Liver (tissue), 9 donors: ENCODE results near the gene PSMG1. TPM values are rescaled to one million over a fixed set of nuclear protein-coding genes. Genes with fewer than 3 reads are reported as not detected.

ENCODE experiments used
- DNase-seq: peaks from one replicate; pipeline ENCODE4 v3.0.0-alpha.2; 2017; ENCODE audit warnings: low spot score
- H3K27ac ChIP-seq, 2 donors: one replicate each; pipeline ENCODE4 v1.7.0; 2013; ENCODE audit warnings: inconsistent platforms in 2 of 2, low read length in 2 of 2, control low read depth in 1 of 2, low read depth in 1 of 2, mild to moderate bottlenecking in 1 of 2
- H3K27me3 ChIP-seq, 4 donors: one replicate each; pipeline versions ENCODE4 v1.6.1 to v1.7.0; 2013; ENCODE audit warnings: low read length in 3 of 4, inconsistent platforms in 1 of 4, mild to moderate bottlenecking in 1 of 4, moderate library complexity in 1 of 4; ENCODE audit not compliant: control insufficient read depth in 4 of 4, insufficient read depth in 4 of 4
- H3K36me3 ChIP-seq, 4 donors: one replicate each; pipeline versions ENCODE4 v1.6.1 to v1.7.0; 2013; ENCODE audit warnings: low read length in 3 of 4, mild to moderate bottlenecking in 3 of 4, low read depth in 1 of 4, moderate library complexity in 1 of 4; ENCODE audit not compliant: control insufficient read depth in 4 of 4, insufficient read depth in 3 of 4
- H3K4me1 ChIP-seq, 4 donors: one replicate each; pipeline versions ENCODE4 v1.6.1 to v1.7.0; 2013; ENCODE audit warnings: low read length in 3 of 4, mild to moderate bottlenecking in 3 of 4, moderate library complexity in 1 of 4; ENCODE audit not compliant: control insufficient read depth in 4 of 4, insufficient read depth in 4 of 4
- H3K4me3 ChIP-seq, 3 donors: one replicate each; pipeline versions ENCODE4 v1.6.1 to v1.7.0; 2013; ENCODE audit warnings: low read length in 3 of 3, control low read depth in 1 of 3, low read depth in 1 of 3, mild to moderate bottlenecking in 1 of 3
- H3K9ac ChIP-seq, 2 donors: one replicate each; pipeline ENCODE4 v1.7.0; 2013; ENCODE audit warnings: low read length in 2 of 2, mild to moderate bottlenecking in 2 of 2, moderate library complexity in 2 of 2, control low read depth in 1 of 2, low read depth in 1 of 2
- H3K9me3 ChIP-seq, 4 donors: one replicate each; pipeline versions ENCODE4 v1.6.1 to v1.7.0; 2013; ENCODE audit warnings: low read length in 3 of 4; ENCODE audit not compliant: control insufficient read depth in 4 of 4
- FOXA1 ChIP-seq: IDR thresholded peaks from 2 replicates; pipeline ENCODE4 v1.6.1; 2016; ENCODE audit warnings: antibody characterized with exemption
- GABPA ChIP-seq, 2 donors: IDR thresholded peaks in 1 of 2; conservative IDR thresholded peaks in 1 of 2; 2 replicates each; pipeline ENCODE4 v1.6.1; 2016; ENCODE audit warnings: antibody characterized with exemption in 2 of 2, mild to moderate bottlenecking in 1 of 2, moderate library complexity in 1 of 2
- JUND ChIP-seq, 2 donors: IDR thresholded peaks; 2 replicates each; pipeline ENCODE4 v1.6.1; 2016; ENCODE audit warnings: antibody characterized with exemption in 2 of 2
- SP1 ChIP-seq: IDR thresholded peaks from 2 replicates; pipeline ENCODE4 v1.6.1; 2018; ENCODE audit warnings: antibody characterized with exemption, mild to moderate bottlenecking
- TAF1 ChIP-seq: conservative IDR thresholded peaks from 2 replicates; pipeline ENCODE4 v1.6.1; 2016; ENCODE audit warnings: antibody characterized with exemption, mild to moderate bottlenecking
- YY1 ChIP-seq: IDR thresholded peaks from 2 replicates; pipeline ENCODE4 v1.6.1; 2016; ENCODE audit warnings: antibody characterized with exemption, mild to moderate bottlenecking
- ZBTB33 ChIP-seq: IDR thresholded peaks from 2 replicates; pipeline ENCODE4 v1.6.1; 2016; ENCODE audit warnings: antibody characterized with exemption
- WGBS: extraction: QIAGEN DNeasy Blood & Tissue Kit; methylation state at CpG from one replicate; pipeline ENCODE4 v1.1.7; 2013; 5-methylcytosine and 5-hydroxymethylcytosine counted together
- polyA plus RNA-seq, 2 donors: library from polyadenylated mRNA; stranded (reverse) in 1 of 2; unstranded in 1 of 2; fragments of 200-250 nt in 1 of 2; fragments of >200 nt in 1 of 2; fragmentation: Nextera tagmentation in 1 of 2; extraction: Ambion mirVana in 1 of 2; gene quantifications; one replicate each; pipeline versions ENCODE4 v1.2.1 to v1.2.3, GENCODE V29; 2013 to 2015
- total RNA-seq, 2 donors: library from RNA; depleted of rRNA; stranded (reverse); fragments of >200 nt; gene quantifications; one replicate each; pipeline ENCODE4 v1.2.3, GENCODE V29; 2014
- donor health status: healthy.
- donor health status: healthy.
- donor health status: healthy.
- donor health status: healthy.
- donor health status: healthy.

The PSMG1 gene
- total and polyA plus RNA-seq, 4 donors: 23.9 to 32.3 (median 30.7) TPM

DNA sequence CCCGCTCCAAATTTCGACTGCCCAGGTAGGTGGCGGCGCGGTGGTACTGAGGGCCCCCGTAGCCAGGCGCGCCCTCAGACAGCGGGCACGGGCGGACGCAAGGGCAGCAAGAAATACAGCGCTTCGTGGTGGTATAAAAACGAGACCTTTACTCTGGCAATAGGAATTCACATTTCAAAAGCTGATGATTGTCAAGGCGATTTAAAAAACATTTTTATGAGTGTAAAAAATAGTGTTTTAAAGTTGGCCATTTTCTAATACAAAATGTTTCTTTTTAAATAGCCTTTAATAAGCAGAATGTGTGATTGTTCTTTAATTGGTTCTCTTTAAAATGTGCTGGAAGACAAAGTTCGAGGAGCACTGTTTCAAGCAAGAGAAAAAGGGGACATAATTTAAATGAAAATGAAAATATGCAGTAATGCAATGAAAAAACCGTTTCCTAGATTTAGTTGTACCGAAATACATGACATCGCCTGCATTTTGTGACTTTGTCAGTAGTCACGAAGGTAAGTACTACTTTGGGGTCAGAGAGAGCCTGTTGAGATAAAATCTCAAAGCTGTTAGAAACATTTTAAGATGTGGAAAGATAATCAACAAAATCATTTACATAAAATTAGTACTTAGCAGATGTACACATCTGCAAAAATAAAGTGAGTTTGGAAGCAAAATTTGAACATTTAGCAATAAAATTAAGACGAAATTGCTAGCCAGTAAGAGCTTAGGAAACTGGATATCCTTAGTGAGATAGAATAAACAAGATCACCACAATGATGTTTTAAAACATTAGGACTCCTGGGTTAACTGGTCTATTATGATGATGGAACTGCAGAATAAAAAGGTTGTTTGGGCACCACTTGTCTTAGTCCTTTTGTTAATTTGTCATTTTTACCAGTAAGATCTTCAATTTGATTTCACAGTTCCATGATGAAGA lies 1.1 kb upstream of the PSMG1 start:
- peak overlapping the region; percentile 80 to 95 (median 82) for H3K4me3 ChIP-seq
- peak overlapping the region; percentile 31 to 61 for H3K9ac ChIP-seq
- no peaks in the 10 kb centered on the region for H3K36me3 ChIP-seq
- 2% methylated on average over 22 of the region's 22 CpGs for WGBS
- DNase-seq: no peak
- H3K4me1 ChIP-seq: peaks cover 1 to 20% (median 15%) of the 10 kb centered on the region in 4 donors
- peak overlapping the region; percentile 92 to 96 for H3K27ac ChIP-seq
- TF ChIP-seq YY1 (peak; percentile 62), TAF1 (peak; percentile 54), SP1 (no peak)
- no peaks in the 10 kb centered on the region for H3K9me3 ChIP-seq
- H3K27me3 ChIP-seq: no peaks in the 10 kb centered on the region

DNA sequence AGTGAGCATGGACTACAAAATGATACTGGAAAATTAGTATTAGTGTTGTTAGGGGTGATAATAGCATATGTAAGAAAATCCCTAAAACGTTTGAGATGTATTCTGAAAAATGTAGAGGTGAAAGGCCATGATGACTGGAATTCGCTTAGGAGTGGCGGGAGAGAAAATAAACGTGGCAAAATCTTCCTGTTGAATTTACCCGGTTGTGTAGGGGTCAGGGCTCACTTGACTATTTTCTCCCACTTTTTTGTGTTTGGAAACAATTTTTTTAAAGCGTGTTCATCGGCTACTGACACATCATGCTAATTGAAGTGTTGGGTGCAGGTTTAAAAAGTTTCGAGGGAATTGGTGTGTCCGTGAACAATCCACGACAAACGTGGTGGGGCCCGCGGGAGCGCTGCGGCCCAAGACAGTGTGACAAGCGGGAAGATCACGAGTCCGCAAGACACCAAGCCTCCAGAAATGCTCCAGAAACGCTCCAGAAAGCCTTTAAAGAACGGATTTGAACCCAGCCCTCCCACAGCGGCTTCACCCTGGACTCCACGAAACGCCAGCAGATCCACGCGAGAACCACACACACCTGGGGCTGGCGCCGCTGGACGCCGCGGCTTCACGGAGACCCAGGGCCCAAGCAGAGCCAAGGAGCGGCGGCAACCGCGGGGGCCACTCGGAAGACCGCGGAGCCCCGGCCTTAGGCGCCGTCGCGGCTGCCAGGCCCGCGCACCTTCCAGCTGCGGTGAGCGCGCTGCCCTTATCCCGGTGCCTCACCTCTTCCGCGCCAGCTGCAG lies 573 bp downstream of the PSMG1 start:
- H3K27me3 ChIP-seq: no peaks in the 10 kb centered on the region
- peak; percentile 45 for DNase-seq
- no peak for TF ChIP-seq ZBTB33
- no peak for TF ChIP-seq SP1
- no peak for TF ChIP-seq JUND (IDR thresholded peaks at IDR 0.05)
- TF ChIP-seq YY1: no peak
- peak overlapping the region; percentile 80 to 95 (median 82) for H3K4me3 ChIP-seq
- peak overlapping the region; percentile 92 to 96 for H3K27ac ChIP-seq
- H3K9ac ChIP-seq: peak overlapping the region; percentile 82 to 84
- no peaks in the 10 kb centered on the region for H3K9me3 ChIP-seq
- H3K4me1 ChIP-seq: peaks cover 1 to 20% (median 15%) of the 10 kb centered on the region in 4 donors
- peaks cover 0 to 10% (median 0%) of the 10 kb centered on the region in 4 donors for H3K36me3 ChIP-seq
- under 1% methylated on average over 51 of the region's 51 CpGs for WGBS

GRCh38 chr21:39182016-39182415 lies 1.2 kb downstream of the PSMG1 start:
- Histone ChIP-seq H3K9me3 (no peaks in the 10 kb centered on the region), H3K27me3 (no peaks in the 10 kb centered on the region), H3K9ac (peak overlapping the region; percentile 53 to 82), H3K4me3 (peak overlapping the region in 2 of 3 donors; percentile 80 to 95), H3K36me3 (peaks cover 0 to 10% (median under 1%) of the 10 kb centered on the region in 4 donors), H3K4me1 (peaks cover 1 to 20% (median 15%) of the 10 kb centered on the region in 4 donors), H3K27ac (no peak overlapping the region)
- 56% methylated on average over 8 of the region's 8 CpGs for WGBS
- DNase-seq: no peak
- TF ChIP-seq FOXA1: no peak
- no peak for TF ChIP-seq YY1
- TF ChIP-seq GABPA (IDR thresholded peaks at IDR 0.05 in 1 of 2, conservative IDR thresholded peaks at IDR 0.05 in 1 of 2): no peak
